Measurements from ENCODE around the gene ADAD2.

ADAD2 gene

DNA sequence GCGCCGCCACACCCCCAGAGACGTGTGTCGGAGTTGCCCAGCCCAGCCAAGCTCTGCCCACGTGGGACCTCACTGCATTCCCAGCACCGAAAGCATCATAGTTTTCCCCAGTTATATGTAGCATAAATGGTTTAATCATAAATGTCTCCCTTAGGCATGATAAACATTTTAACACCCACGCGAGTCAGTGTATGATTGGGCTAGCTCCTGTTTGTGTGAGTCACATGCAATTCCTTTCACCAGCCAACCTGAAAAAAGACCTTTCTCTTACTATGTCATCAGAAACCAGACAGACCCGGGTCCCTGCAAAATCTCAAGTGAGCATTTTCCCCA lies 13.2 kb upstream of the ADAD2 start:
- peak in 1 of 2 donors; percentile 18 for DNase-seq

- DNase-seq = no peak
Measured at GRCh38 chr16:84178146-84178765, 12.7 kb upstream of the ADAD2 start.

DNA sequence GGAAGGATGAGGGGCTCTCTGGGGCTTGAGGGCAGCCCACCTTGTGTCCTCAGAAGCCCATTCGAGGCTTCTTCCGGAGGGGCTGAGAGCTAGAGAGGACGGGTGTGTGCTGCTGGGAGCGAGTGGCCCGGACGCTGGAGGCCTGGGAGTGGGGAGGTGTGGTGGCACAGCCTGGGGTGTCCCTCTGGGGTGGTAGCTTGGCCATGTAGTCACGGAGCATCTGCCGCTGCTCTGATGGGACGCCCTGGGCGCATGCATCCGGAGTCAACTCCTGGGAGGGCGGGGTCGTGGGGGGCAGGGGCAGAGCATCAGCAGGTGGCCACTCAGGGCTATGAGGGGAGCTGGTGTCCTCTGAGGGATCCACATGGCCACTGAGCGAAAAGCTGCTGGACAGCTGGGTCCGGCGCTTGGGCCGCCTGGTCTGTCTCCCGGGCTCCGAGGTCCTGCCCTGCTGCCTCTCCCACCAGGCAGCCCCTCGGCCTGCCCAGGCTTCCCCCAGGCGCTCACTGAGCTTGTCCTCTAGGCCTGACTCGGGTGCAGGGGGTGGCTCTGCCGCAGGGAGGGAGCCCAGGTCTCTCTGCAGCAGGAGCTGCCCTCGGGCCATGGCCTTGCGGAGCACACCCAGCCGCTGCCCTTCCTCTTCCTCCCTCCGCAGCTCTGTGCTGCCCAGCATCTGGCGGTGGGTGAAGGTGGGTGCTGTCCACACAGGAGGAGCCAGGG lies 11.9 kb upstream of the ADAD2 start:
- no peak for DNase-seq

DNA sequence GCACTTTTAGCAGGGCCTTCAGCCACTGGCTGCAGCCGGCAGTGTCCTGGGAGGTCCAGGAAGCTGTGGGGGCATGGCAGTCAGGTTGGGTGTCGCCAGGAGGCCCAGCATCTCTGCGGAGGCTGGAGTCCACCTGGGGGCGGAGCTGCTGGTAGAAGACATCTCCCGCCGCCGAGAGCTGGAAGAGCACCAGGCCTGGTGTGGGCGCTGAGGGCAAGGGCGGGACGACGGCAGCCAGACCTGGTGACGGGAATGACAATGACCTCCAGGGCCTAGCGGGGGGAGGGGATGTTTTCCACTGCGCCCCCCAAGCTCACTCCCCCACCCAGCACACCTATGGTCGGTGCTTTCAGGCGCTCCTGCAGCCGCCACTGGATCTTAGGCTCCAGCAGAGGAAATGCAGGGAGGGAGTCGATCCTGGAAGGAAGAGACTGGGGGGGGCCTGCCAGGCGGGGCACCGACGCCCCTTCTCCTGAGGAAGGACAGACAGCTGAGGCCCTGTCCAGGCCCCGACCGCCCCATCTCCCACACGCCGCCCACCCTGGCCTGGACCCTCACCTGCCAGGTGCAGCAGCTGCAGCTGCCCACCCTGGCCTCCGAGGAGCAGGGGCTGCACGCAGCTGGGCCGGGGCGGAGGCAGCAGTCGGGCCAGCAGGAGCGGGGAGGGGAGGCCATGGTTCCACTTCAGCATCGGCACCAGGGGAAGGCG lies 11.2 kb upstream of the ADAD2 start:
- DNase-seq = no peak

GRCh38 chr16:84180519-84181140 lies 10.3 kb upstream of the ADAD2 start:
- peak in 1 of 2 donors; percentile 25 for DNase-seq

DNA sequence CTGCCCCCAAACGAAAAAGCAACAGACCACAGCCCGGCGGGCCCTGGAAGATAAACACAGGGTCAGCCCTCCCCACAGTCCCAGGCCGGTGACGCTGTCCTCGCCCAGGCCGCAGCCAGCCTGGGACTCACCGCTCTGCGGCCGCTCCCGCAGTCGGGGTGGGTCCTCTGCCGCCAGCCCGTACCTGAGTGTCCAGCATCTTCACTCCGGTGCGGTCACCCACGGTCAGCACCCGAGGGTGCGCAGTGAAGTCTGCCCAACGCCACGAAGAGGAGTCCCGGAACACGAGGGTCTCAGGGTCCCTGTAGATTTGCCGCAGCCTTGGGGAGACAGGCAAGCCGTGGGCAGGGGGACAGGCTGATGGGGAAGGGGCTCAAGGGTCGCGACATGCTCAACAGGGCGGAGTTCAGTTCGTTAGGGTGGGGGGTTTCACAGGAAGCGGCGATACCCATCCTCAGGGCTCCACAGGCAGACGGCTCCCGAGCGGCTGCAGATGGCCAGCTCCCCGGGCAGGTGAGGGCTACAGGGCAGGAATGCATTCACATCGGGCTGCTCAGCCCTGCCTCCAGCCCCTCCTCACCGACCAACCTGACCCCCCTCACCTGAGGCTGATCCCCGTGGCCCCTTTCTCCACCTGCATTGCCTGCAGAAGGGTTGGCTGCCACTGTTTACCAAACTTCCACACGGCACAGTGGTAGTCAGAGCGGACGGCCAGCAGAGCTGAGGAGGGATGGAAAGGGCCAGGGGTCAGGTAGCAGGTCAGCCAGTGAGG lies 9.6 kb upstream of the ADAD2 start:
- DNase-seq = peak in 1 of 2 donors; percentile 25

GRCh38 chr16:84182104-84182503 lies 8.9 kb upstream of the ADAD2 start:
- DNase-seq = no peak

DNA sequence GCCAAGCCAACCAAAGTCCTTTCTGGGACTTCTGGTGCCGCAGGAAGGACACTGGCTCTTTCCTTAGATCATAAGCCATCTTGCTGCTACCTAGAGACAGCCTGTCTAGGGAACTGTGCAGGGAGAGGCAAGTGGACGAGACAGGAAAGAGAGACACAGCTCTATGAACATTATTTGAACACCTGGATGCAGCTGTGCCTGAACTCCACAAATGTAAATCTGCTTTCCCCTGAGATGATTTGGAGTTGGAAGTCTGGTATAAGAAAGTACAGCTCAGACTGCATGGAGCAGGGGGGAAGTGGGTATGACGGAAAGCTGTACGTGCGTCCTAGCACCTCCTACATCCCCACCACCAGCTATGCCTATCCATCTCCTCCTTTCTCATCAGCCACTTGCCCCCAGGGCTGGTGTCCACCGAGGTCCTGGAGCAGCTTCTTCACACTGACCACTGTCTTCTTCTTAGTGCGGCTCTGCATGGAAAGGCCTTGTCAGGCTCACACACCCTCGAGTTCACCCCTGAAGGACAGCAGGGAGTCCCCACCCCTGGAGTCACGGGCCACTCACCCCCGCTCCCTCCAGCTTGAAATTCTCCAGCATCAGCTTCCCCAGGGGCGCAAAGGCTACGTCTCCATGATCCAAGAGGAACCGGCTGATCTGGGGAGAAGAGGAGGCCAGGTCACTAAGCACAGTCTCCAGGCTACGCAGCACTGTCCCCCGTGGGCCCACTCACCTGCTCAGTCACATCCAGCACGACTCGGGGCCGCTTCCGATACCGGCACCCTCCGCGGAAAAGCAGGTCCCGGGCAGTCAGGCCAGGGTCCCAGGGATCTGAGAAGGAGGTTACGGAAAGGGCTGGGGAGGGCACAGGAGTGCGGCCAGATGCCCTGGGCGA lies 8.0 kb upstream of the ADAD2 start:
- no peak for DNase-seq

GRCh38 chr16:84183572-84183875 lies 7.4 kb upstream of the ADAD2 start:
- DNase-seq = no peak

GRCh38 chr16:84183911-84184591 lies 6.9 kb upstream of the ADAD2 start:
- DNase-seq = no peak

- no peak for DNase-seq
Measured at GRCh38 chr16:84184775-84185174, 6.2 kb upstream of the ADAD2 start.

GRCh38 chr16:84186685-84187437 lies 4.1 kb upstream of the ADAD2 start, which contains the start of gene TAF1C:
Gene TAF1C (minus strand): TSS chr16:84187057. CDS start chr16:84184988, 2,069 bp downstream.
- peak; percentile 95 to 99 for DNase-seq

DNA sequence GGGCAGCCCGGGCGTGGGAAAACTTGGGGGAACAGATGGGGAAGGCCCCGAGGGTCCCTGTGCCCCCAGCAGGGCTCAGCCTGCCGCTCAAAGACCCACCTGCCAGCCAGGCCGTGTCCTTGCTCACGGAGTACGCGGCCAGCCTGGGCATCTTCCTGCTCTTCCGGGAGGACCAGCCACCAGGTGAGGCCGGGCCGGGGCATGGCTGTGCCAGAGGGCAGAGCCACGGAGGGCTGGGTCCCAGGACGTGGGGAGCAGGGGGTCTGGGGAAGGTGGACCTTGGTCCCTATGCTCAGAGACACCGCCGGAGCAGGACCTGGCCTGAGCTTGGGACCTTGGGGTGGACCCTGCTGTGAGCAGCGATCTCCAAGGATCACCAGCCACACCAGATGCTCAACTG lies 509 bp downstream of the ADAD2 start:
- DNase-seq = no peak

DNA sequence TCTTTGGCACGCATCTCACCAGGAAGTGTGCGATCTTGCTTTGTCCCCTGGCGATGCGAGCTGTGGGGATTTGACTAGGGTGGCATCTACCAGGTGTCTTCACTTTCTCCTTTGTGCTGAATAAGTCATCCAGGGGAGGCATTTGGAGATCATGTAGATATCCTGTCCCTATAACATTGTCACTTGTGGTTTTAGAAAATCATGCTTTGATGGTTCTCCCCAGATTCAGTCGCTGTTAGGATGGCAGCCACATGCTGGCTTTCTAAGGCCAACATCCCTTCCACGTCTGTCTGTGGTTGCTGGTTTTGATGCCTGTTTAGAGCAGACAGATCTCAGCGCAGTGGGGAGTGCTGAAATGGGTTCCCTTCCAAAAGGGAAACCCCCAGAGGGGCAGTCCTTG lies 2.5 kb downstream of the ADAD2 start:
- DNase-seq = no peak

GRCh38 chr16:84194018-84194417 lies 3.1 kb downstream of the ADAD2 start:
- DNase-seq = no peak

GRCh38 chr16:84194470-84195200 lies 3.7 kb downstream of the ADAD2 start:
- no peak for DNase-seq

- no peak for DNase-seq
Measured at GRCh38 chr16:84195201-84196093, 4.5 kb downstream of the ADAD2 start.

DNA sequence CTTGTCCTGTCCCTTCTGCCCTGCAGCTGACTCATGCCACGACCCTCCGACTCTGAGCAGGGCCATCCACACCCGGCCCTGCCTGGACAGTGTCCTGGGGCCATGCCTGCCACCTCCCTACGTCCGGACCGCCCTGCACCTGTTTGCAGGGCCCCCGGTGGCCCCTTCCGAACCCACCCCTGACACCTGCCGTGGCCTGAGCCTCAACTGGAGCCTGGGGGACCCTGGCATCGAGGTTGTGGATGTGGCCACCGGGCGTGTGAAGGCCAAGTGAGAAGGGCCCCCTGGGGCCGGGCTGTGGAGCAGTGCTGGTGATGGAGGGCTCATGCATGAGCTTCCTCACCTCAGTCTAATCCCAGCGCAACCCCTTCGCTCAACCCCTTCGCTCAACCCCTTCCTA lies 5.1 kb downstream of the ADAD2 start:
- no peak for DNase-seq

Measured in inflammatory macrophage treated with lipopolysaccharide for 1 hour (primary cell).